ENCODE measurements around the gene KIAA0040.

The KIAA0040 gene

DNA sequence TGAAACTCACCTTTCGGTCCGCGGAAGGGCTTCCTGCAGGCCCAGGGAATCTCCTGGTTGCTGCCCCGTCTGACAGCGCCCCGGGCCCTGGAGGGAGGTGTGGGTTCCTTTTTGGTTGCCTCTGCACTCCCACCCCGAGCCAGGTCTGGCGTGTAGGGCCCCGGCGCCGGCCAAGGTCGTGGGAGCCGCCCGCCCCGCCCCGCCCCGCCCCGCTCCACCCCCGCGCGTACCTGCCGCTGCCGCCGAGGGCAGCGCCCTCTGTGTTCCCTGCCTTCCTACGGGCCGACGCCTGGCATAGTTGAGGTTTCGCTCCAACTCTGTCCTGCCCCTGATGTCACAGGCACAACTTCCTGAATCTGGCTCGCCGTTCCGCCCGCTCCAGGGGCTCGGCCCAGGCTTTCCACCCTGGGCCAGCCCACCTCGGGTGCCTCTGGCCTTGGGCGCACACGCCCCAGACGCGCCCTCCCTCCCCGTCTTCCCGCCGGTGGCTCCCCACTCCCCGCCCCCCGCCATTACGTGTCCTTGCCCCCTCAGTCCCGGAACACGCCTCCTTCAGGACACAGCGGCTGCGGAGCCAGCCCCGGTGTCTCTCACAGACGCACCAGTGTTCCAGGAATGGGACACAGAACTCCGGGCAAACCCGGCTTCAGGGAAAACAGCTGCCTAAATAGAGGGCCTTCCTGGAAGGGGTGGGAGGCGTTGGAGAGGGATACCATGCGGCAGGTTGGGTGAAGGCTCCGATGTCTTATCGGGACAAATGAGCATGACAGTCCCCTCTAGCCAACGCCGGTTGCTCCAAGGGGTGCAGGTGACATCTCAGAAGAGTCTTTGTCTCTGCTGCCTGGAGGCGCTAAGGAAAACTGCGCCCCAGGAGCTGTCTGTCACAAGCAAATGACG is at the start of gene KIAA0040:
KIAA0040 (minus strand) TSS at position 147 of the 897 bp plus-strand sequence. CDS start 31,763 bp downstream, outside the sequence.
- no peak for DNase-seq

GRCh38 chr1:175237389-175237788 is 44.8 kb upstream of the KIAA0040 start:
- DNase-seq: no peak

- DNase-seq: no peak
These were observed 42.1 kb upstream of the KIAA0040 start for GRCh38 chr1:175234639-175235038.

- DNase-seq: no peak
These were observed 39.8 kb upstream of the KIAA0040 start for GRCh38 chr1:175232335-175232734.

DNA sequence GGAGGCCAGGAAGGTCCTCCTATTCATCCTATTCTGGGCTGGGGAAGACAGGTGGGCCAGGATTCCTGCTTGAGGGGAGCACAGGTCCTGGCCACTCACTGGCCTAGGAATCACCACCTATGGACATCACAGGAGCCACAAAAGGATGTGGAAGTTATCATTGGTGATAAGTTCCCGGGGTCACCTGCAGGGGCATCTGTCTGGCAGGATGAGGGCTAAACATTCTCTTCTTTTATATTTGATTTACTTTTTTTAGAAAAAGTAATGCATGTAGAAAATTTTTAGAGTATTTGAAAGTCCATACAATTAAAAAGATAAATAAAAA is 33.2 kb upstream of the KIAA0040 start:
- no peak for DNase-seq

GRCh38 chr1:175222296-175222938 is 29.8 kb upstream of the KIAA0040 start:
- no peak for DNase-seq

GRCh38 chr1:175221557-175222175 is 29.1 kb upstream of the KIAA0040 start:
- no peak for DNase-seq

- no peak for DNase-seq
These were observed 28.4 kb upstream of the KIAA0040 start for GRCh38 chr1:175220853-175221556.

- no peak for DNase-seq
These were observed 27.2 kb upstream of the KIAA0040 start for GRCh38 chr1:175219774-175220173.

GRCh38 chr1:175218786-175219434 is 26.3 kb upstream of the KIAA0040 start:
- DNase-seq: no peak

- no peak for DNase-seq
These were observed 25.4 kb upstream of the KIAA0040 start for GRCh38 chr1:175217721-175218531.

DNA sequence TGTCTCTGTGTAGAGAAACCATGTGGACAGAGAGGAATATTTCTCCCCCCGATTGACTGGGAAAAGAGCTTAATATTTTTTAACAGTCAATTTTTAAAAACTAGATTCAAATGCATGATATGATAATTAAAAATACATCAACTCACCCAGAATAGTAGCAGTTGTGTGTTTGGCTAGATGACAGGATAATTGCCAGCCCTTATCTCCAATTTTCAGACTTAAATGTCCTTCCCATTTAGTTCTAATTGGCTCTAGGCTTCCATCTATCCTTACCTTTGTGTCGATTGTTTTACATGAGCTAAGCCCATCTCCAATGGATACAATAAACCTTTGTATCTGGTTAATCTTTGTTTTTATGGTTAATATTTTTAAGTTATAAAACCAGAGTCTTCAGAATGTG is 23.9 kb upstream of the KIAA0040 start:
- no peak for DNase-seq

- no peak for DNase-seq
These were observed 19.1 kb upstream of the KIAA0040 start for GRCh38 chr1:175211656-175212055.

DNA sequence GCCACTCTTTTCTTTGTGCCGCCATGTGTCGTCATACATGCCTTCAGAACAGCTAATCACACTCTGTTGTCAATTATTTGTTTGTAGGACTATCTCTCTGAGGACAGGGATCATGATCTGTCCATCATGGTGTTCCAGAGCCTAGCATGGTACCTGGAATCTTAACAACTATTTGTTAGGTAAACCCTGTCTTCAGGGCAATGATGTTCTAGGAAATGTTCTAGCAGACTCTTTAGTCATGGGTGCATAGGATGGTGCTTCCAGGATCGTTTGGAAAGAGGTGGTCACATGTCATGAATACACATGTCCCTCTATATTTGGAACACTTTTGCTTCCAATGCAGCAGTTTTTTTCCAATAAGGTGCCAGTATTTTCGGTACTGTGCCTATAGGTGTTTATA is 18.2 kb upstream of the KIAA0040 start:
- no peak for DNase-seq

DNA sequence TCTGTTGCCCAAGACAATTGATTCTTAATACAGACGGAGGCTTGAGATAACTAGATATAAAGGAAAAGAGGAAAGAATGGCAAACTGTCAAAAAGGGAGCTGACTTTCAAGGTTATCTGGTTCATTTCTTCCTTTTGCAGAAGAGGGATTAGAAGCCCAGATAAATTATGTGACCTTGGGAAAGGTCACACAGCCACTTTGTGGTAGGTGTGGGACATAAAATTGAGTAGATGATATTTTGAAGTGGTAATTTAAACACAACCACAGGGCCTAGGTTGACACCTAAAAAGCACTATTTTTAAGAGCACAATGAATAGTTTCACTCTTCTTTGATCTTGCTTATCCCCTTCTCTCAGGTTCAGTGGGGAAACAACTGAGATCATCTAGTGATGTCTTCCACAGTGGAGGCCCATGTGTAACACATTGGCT is 16.9 kb upstream of the KIAA0040 start:
- no peak for DNase-seq

DNA sequence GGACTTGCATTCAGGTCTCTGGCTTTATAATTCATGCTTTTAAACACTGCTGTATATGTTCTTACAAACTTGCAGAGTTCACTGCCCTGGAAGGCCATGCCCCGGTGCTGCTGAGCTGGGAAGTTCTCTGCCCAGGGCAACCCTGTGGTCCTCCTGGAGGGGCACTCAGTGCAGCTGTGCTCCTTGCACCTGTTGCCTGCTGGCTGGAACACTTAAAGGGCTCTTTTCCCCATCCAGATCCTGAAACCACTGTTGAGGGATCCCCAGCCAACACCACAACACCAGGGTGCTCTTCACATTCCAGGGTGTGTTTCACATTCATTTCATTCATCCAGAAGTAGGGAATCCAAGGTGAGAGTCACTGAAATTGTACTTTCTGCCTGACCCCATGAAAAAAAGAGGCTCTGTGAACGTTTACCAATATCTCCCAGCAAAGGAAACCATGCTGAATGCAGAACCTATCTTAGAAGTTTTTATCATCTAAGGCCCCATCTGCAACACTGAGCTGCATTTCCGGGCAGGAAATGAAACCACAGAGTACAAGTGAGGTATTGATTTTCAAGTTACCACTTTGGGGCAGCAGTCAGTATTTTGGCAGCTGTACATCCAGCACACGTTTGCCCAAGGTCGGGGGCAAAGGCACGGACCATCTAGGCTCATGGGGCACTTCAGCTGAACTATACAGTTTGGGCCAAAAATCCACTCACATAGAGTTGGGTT is 16.4 kb upstream of the KIAA0040 start:
- no peak for DNase-seq

GRCh38 chr1:175207971-175208370 is 15.4 kb upstream of the KIAA0040 start:
- DNase-seq: peak; percentile 22

DNA sequence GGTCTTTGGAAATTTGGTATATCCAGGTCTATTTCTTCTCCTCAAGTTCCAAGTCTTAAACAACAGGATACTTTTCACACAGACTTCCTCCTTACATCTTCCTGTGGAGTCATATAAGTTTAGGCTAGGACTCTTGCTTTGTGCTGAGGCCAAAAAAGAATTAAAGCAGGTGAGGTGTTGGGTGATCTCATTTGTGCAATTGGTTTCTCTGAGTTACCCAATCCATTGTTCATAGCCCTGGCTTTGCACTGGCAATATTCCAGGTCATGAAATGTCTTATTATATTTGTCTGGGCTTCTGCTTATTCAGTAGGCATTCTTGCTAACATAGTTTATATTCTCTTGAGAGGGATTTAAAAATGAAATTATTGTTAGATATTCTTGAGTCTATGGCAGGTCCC is 14.1 kb upstream of the KIAA0040 start:
- no peak for DNase-seq

DNA sequence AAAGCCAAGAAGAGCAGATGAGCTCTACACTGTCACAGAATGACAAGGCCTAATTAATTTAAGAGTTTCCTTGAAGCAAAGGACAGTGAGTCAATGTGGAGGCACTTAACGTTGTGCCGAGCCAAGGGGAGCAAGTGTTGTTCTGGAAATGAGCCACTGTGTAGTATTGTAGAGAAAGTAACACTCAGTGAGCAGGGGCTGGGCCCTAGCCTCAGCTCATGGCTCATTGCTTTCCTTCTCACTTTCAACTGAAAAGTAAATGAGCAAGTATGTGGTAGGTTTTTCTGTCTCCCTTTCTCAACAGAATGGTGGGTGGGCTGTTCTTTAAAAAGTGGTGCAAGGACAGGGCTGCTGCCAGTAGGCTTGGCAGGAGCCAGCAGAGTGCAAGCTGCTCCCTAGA is 11.8 kb upstream of the KIAA0040 start:
- no peak for DNase-seq

DNA sequence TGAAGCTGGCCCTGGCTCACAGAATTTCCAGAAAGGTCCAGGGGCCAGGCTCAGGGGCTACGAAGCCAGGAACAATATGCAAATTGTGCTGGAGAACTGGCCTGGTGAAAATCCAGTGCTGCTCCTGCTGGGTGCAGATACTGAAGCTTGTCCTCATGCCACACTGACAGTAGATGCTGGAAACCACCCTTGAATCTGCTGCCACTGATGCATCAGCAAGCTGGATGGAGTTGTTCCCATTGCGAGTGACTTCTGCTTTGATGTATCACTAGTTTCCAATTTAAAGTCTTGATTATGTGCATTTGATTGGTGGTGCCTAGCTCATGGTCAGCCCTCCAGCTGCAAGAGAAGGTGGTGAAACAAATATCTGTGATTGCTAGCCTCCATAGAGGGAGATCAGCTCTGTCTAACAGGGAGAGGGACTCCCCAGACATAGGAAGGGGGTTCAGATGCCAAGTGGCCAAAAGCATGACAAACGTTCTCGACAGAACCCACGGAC is 11.0 kb upstream of the KIAA0040 start:
- no peak for DNase-seq

Measured in COR-L47 (cell line).